Nephron progenitor cell (in vitro differentiated cells): Measurements from ENCODE around the gene PPM1L.

Source experiments
- DNase-seq: peaks from one replicate; pipeline ENCODE4 v3.0.0; 2021
- H3K27ac Mint-ChIP-seq: 2 replicates; pipeline ENCODE4 v1.8.0; 2021; ENCODE audit warnings: mild to moderate bottlenecking, moderate library complexity, mixed read lengths
- H3K27me3 Mint-ChIP-seq: 2 replicates; pipeline ENCODE4 v1.8.0; 2021; ENCODE audit warnings: mild to moderate bottlenecking, low read depth, mixed read lengths; ENCODE audit not compliant: poor library complexity
- H3K36me3 Mint-ChIP-seq: 2 replicates; pipeline ENCODE4 v1.8.0; 2021; ENCODE audit warnings: low read depth, mixed read lengths
- H3K4me1 Mint-ChIP-seq: 2 replicates; pipeline ENCODE4 v1.8.0; 2021; ENCODE audit warnings: mixed read lengths
- H3K4me3 Mint-ChIP-seq: 2 replicates; pipeline ENCODE4 v1.8.0; 2021; ENCODE audit warnings: mild to moderate bottlenecking, moderate library complexity, mixed read lengths
- H3K9me3 Mint-ChIP-seq: 2 replicates; pipeline ENCODE4 v1.8.0; 2021; ENCODE audit warnings: mild to moderate bottlenecking, moderate library complexity, mixed read lengths
- TF ChIP-seq, protein P1 (sequence below): fragments of 200-600 bp; sonication (generic); IDR thresholded peaks from 2 replicates; pipeline ENCODE4 v1.5.0; 2021; ENCODE audit warnings: antibody characterized with exemption

The PPM1L gene

DNA sequence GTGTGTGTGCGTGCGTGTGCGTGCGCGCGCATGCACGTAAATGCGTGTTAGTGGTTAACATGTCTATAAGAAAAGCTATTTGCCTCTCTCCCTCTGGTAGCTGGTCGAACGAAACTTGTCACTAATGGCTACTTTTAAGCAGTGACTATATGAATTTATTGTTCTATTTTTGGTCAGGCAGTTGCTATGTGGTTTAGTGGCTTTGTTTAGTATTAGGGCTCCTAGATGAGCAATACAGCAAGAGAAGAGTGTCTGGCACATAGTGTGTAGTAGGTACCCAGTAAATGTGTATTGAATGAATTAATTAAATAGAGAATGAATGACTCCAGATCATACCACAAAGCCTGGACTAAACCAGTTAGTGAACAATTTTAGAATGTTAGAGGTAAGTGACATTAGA lies 171.6 kb downstream of the PPM1L start:
- H3K36me3 Mint-ChIP-seq: no peaks in the 10 kb centered on the region
- no peak for DNase-seq
- H3K27me3 Mint-ChIP-seq: no peaks in the 10 kb centered on the region
- H3K4me3 Mint-ChIP-seq: no peak overlapping the region
- H3K4me1 Mint-ChIP-seq: peaks cover 9% of the 10 kb centered on the region
- H3K9me3 Mint-ChIP-seq: no peaks in the 10 kb centered on the region
- H3K27ac Mint-ChIP-seq: no peak overlapping the region
- TF ChIP-seq, protein P1, sequence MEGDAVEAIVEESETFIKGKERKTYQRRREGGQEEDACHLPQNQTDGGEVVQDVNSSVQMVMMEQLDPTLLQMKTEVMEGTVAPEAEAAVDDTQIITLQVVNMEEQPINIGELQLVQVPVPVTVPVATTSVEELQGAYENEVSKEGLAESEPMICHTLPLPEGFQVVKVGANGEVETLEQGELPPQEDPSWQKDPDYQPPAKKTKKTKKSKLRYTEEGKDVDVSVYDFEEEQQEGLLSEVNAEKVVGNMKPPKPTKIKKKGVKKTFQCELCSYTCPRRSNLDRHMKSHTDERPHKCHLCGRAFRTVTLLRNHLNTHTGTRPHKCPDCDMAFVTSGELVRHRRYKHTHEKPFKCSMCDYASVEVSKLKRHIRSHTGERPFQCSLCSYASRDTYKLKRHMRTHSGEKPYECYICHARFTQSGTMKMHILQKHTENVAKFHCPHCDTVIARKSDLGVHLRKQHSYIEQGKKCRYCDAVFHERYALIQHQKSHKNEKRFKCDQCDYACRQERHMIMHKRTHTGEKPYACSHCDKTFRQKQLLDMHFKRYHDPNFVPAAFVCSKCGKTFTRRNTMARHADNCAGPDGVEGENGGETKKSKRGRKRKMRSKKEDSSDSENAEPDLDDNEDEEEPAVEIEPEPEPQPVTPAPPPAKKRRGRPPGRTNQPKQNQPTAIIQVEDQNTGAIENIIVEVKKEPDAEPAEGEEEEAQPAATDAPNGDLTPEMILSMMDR: no peak

DNA sequence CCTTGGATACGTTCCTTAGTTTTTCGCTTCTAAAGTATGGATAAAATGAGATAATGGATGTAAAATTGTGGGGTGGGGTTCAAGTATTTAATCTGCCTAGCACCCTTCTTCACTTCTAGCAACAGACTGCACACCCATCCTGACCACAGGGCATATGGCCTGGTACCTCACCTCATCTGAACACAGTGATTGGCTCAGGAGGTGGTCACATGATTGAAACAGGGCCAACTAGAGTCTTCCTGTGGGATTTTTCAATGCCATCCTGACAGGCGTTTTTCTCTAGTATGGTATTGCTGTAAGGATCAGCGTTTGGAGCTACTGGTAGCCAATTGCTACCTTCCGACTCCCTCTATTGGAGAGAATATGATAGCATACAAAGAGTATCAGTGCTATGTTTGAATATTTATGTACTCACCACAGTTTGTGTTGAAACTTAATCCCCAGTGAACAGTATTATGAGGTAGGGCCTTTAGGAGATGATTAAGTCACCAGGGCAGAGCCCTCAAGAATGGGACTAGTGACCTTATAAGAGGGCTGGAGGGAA lies 172.2 kb downstream of the PPM1L start:
- Mint-ChIP-seq H3K36me3 (no peaks in the 10 kb centered on the region), H3K4me3 (no peak overlapping the region), H3K27ac (no peak overlapping the region), H3K9me3 (no peaks in the 10 kb centered on the region), H3K4me1 (peaks cover 9% of the 10 kb centered on the region), H3K27me3 (no peaks in the 10 kb centered on the region)
- TF ChIP-seq, protein P1: no peak
- DNase-seq: no peak

DNA sequence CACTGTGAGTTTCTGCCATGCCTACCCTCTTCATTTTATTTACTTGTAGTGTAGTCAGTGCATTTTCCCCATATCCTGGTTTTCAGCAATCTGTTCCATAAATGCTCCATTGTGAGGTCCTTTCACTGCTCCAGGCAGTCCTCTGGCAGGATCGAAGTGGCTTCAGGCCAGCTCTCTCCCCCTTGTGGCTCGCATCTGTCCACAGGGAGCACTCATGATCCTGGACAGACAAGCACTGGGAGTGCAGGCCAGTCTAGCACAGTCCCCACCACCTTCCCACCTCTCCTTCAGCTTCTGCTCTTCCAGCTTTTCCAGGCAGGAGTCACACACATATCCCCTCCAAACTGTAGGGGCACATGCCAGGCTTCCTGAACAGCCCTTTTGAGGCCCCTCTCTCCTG lies 173.6 kb downstream of the PPM1L start:
- TF ChIP-seq, protein P1: no peak
- H3K36me3 Mint-ChIP-seq: no peaks in the 10 kb centered on the region
- H3K4me3 Mint-ChIP-seq: no peak overlapping the region
- DNase-seq: peak; percentile 7
- H3K27me3 Mint-ChIP-seq: no peaks in the 10 kb centered on the region
- H3K9me3 Mint-ChIP-seq: no peaks in the 10 kb centered on the region
- H3K4me1 Mint-ChIP-seq: peaks cover 9% of the 10 kb centered on the region
- H3K27ac Mint-ChIP-seq: peak overlapping the region; percentile 66

DNA sequence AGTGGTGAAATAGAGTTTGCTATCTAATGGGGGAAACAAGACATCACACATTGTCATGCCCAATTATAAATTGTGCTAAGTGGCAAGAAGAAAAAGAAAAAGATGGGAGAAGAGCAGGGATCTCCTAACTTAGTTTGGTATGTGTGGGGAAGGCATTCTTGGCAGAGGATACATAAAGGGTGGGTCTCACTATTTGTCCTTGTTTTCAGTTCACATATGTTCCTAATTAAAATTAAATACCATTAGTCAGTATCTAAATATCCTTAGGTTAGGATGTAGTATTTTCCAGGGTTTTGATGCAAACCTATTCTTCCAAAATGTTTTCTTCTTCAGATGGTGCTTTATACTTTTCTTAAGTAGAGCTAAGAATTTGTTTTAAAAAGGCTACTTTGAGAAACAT lies 175.4 kb downstream of the PPM1L start:
- H3K27ac Mint-ChIP-seq: no peak overlapping the region
- no peak overlapping the region for H3K4me3 Mint-ChIP-seq
- H3K36me3 Mint-ChIP-seq: no peaks in the 10 kb centered on the region
- TF ChIP-seq, protein P1: no peak
- H3K9me3 Mint-ChIP-seq: no peaks in the 10 kb centered on the region
- no peaks in the 10 kb centered on the region for H3K27me3 Mint-ChIP-seq
- DNase-seq: no peak
- peaks cover 9% of the 10 kb centered on the region for H3K4me1 Mint-ChIP-seq

DNA sequence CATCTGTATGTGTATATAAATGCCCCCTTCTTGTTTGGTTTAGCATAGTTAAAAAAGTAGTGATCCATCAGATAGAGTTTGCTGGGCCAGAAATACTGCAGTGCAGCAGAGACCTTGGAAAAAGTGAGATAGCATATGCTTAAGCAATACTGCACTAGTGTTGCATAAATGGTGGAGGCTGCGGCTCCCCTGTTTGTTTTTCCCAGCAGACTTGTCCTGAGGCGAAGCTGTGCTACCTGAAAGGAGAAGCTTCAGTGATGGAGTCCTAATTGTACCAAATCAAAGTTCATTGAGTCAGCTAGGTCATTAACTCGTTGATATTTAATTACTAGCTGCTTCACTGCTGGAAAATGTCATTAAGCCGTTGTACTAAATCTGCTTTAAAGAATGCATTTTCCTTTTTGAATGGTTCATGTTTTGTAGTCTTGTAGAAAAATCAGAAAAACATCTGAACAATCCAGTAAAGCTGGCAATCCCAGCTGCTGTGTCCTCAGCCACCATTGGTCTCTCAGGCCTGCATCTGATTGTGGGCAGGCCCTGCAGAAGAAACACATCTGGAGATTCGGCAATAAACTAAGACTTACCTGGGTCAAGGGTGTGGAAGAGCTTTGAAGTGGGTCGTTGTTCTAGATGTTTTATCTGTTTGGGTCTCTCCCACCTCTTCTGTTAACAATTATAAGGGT lies 179.5 kb downstream of the PPM1L start:
- no peak for DNase-seq
- TF ChIP-seq, protein P1: no peak
- Mint-ChIP-seq H3K36me3 (peaks cover 6% of the 10 kb centered on the region), H3K9me3 (peaks cover 6% of the 10 kb centered on the region), H3K4me1 (no peaks in the 10 kb centered on the region), H3K4me3 (no peak overlapping the region), H3K27ac (no peak overlapping the region), H3K27me3 (no peaks in the 10 kb centered on the region)
